ENCODE measurements around the gene ENTPD8.
A peak's percentile ranks its signal among the peaks of the same experiment; 100 is the strongest.
"Not testable (repeated sequence)": the region's sequence is repeated elsewhere in the genome, so short reads cannot be mapped to it uniquely, and the experiment has no call there.

Gene ENTPD8

GRCh38 chr9:137452761-137453642, 11.8 kb upstream of the ENTPD8 start:
- Histone ChIP-seq H3K27ac (ENCODE audit: poor library complexity, severe bottlenecking) (no peak overlapping the region), H3K9me3 (ENCODE audit: severe bottlenecking) (no peaks in the 10 kb centered on the region), H3K4me3 (ENCODE audit: severe bottlenecking) (no peak overlapping the region), H3K27me3 (ENCODE audit: insufficient read depth, poor library complexity, severe bottlenecking) (no peaks in the 10 kb centered on the region), H3K36me3 (ENCODE audit: low read depth) (peaks cover 32% of the 10 kb centered on the region), H3K4me1 (ENCODE audit: insufficient read depth, poor library complexity, severe bottlenecking) (no peaks in the 10 kb centered on the region)
- no peak for TF ChIP-seq CTCF (IDR thresholded peaks at IDR 0.05; ENCODE audit: poor library complexity, severe bottlenecking)
- ATAC-seq (ENCODE audit: low read depth) (no peak), DNase-seq (ENCODE audit: low spot score) (peak; percentile 71)

- H3K27ac ChIP-seq (ENCODE audit: poor library complexity, severe bottlenecking), result no peak overlapping the region
- peaks cover 25% of the 10 kb centered on the region for H3K36me3 ChIP-seq (ENCODE audit: low read depth)
- H3K27me3 ChIP-seq (ENCODE audit: insufficient read depth, poor library complexity, severe bottlenecking), result no peaks in the 10 kb centered on the region
- ATAC-seq (ENCODE audit: low read depth), result no peak
- no peak overlapping the region for H3K4me3 ChIP-seq (ENCODE audit: severe bottlenecking)
- no peak for TF ChIP-seq CTCF (IDR thresholded peaks at IDR 0.05; ENCODE audit: poor library complexity, severe bottlenecking)
- H3K4me1 ChIP-seq (ENCODE audit: insufficient read depth, poor library complexity, severe bottlenecking), result no peaks in the 10 kb centered on the region
- peak; percentile 26 for DNase-seq (ENCODE audit: low spot score)
- H3K9me3 ChIP-seq (ENCODE audit: severe bottlenecking), result no peaks in the 10 kb centered on the region
Measured at GRCh38 chr9:137452006-137452760, 11.0 kb upstream of the ENTPD8 start.

- not testable (repeated sequence) for ATAC-seq (ENCODE audit: low read depth); H3K27me3 ChIP-seq (ENCODE audit: insufficient read depth, poor library complexity, severe bottlenecking); H3K27ac ChIP-seq (ENCODE audit: poor library complexity, severe bottlenecking); H3K4me1 ChIP-seq (ENCODE audit: insufficient read depth, poor library complexity, severe bottlenecking); DNase-seq (ENCODE audit: low spot score); H3K4me3 ChIP-seq (ENCODE audit: severe bottlenecking); H3K9me3 ChIP-seq (ENCODE audit: severe bottlenecking)
- peaks cover 23% of the 10 kb centered on the region for H3K36me3 ChIP-seq (ENCODE audit: low read depth)
Measured at GRCh38 chr9:137451264-137452005, 10.3 kb upstream of the ENTPD8 start.

GRCh38 chr9:137450539-137451222, 9.5 kb upstream of the ENTPD8 start:
- H3K27ac ChIP-seq (ENCODE audit: poor library complexity, severe bottlenecking); H3K4me1 ChIP-seq (ENCODE audit: insufficient read depth, poor library complexity, severe bottlenecking); H3K4me3 ChIP-seq (ENCODE audit: severe bottlenecking); H3K9me3 ChIP-seq (ENCODE audit: severe bottlenecking); ATAC-seq (ENCODE audit: low read depth); H3K27me3 ChIP-seq (ENCODE audit: insufficient read depth, poor library complexity, severe bottlenecking); DNase-seq (ENCODE audit: low spot score): not testable (repeated sequence)
- H3K36me3 ChIP-seq (ENCODE audit: low read depth), result peaks cover 23% of the 10 kb centered on the region

- H3K27me3 ChIP-seq (ENCODE audit: insufficient read depth, poor library complexity, severe bottlenecking), result no peaks in the 10 kb centered on the region
- no peak for ATAC-seq (ENCODE audit: low read depth)
- H3K4me3 ChIP-seq (ENCODE audit: severe bottlenecking), result no peak overlapping the region
- peaks cover 4% of the 10 kb centered on the region for H3K4me1 ChIP-seq (ENCODE audit: insufficient read depth, poor library complexity, severe bottlenecking)
- TF ChIP-seq CTCF (IDR thresholded peaks at IDR 0.05; ENCODE audit: poor library complexity, severe bottlenecking), result no peak
- no peak overlapping the region for H3K27ac ChIP-seq (ENCODE audit: poor library complexity, severe bottlenecking)
- peaks cover 23% of the 10 kb centered on the region for H3K36me3 ChIP-seq (ENCODE audit: low read depth)
- H3K9me3 ChIP-seq (ENCODE audit: severe bottlenecking), result no peaks in the 10 kb centered on the region
- no peak for DNase-seq (ENCODE audit: low spot score)
Measured at GRCh38 chr9:137449931-137450538, 8.9 kb upstream of the ENTPD8 start.
